GM19238 (cell line): Measurements from ENCODE around the gene PLCB1.
"Not testable (repeated sequence)": the region's sequence is repeated elsewhere in the genome, so short reads cannot be mapped to it uniquely, and the experiment has no call there.

Experiments used
- DNase-seq: peaks from one replicate; pipeline ENCODE4 v3.0.0; 2011; ENCODE audit warnings: low spot score; ENCODE audit not compliant: insufficient read length

The PLCB1 gene

GRCh38 chr20:8583566-8584043 lies 451.5 kb downstream of the PLCB1 start:
- DNase-seq, result no peak

DNA sequence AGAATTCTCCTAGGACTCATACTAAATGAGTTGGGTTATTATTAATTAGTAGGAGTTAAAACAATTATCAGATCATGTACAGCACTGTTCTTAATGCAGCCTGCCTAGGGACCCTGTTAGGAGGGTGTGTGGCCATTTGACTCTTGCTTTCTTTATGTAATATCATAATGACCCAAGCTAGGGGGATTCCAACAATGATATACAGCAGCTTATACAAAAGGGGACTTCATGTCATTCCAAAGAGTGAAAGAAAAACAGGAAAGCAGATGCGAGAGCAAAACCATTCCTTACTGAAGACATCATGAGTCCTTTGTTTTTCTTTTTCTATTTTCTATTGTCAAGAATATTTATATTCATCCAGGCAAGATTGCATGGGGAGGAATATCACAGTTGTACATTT lies 455.2 kb downstream of the PLCB1 start:
- no peak for DNase-seq

DNA sequence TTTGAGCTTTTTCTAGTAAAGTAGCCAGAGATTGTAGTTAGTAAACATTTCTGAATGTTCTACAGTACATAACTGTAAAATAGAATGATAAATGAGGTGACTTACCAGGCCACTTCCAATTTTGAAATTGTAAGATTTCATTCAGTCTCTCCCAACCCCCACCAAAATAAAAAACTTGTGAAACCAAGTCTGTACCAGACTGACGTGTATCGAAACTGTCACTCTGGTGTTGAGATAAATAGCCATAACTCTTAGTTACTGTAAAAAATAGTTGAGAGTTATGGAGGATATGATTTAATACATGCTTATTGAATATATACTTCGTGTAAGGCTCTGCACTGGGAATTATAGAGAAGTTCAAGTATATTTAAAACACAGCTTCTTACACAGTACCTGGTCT lies 455.7 kb downstream of the PLCB1 start:
- no peak for DNase-seq

GRCh38 chr20:8589956-8590355 lies 457.9 kb downstream of the PLCB1 start:
- DNase-seq, result no peak

DNA sequence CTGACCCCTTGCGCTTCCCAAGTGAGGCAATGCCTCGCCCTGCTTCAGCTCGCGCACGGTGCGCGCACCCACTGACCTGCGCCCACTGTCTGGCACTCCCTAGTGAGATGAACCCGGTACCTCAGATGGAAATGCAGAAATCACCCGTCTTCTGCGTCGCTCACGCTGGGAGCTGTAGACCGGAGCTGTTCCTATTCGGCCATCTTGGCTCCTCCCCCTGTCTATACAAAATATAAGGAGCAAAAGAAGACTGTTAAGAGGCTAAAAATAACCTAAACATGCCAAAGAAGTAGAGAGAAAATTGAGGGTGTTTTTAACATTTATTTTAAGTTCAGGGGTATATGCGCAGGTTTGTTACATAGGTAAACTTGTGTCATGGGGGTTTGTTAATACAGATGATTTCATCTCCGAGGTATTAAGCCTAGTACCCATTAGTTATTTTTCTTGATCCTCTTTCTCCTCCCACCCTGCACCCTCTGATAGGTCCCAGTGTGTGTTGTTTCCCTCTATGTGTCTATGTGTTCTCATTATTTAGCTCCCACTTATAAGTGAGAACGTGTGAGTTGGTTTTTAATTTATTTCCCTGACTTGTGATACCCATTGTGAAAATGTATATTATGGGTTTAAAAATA lies 469.0 kb downstream of the PLCB1 start:
- not testable (repeated sequence) for DNase-seq

DNA sequence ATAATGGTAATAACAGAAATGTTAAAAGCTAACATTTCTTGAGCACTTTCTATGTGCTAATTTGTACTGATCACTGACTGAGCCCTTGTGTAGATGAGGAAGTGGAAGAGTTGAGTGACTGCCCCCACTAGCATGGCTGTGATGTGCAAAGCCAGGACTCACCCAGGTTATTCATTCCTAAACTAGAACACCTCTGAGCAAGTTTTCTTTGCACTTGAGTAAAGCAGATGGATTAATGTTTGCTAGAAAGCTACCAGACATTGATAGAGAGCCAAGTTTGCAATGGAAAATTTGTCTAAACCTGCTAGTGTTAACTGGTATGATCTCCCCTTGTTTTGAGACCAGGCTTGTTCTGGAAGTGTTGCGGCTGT lies 469.5 kb downstream of the PLCB1 start:
- DNase-seq, result no peak

DNA sequence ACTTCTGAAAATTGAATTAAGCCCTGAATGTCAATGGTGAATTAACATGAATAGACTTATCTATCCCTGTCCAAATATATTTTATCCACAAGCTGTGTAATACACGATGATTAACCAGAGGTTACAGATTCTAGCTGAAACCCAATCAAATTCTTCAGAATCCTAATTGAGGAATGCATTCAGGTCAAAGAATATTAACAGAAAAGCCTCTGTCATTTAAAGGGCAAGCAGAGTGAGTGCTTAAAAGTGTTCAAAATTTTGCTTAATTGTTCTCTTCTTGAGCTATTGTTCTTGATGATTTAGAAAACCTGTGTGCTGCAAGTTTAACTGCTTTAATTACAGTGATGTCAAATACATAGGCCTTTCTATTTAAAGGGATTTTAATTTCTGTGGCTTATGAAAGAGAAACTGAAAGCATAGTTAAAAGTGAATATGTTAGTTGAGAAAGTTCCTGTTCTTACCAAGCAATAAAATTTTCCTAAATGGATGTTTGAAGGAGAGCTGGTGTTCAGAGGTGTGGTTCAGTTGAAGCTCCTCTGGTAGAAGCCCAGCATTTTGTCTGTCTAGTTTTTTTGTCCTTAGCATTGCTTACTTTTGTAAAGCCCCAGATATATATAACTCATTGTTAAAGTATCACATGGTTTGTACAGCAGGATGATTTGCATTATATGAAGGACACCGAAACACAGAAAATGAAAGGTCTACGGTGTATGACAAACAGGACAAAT lies 470.5 kb downstream of the PLCB1 start:
- no peak for DNase-seq

- no peak for DNase-seq
These were observed 476.4 kb downstream of the PLCB1 start for GRCh38 chr20:8608470-8608869.

DNA sequence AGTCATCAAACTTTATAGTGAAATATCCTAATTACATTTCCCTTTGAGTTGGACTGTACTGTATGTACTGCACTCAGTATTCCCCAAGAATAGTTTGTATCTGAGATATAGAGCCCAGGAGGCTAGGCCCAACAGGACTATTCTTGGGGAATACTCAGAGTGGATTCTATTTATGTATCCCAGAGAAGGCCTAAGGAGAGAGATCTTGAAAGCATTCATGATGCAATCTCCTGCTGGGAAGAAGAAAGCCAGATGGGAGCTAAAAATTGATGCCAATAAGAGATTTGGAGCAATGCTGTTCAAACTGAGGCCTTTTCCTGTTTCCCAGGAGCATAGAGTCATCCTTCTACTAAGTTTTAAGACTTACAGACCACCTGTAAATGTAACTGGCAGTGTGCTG lies 484.7 kb downstream of the PLCB1 start:
- no peak for DNase-seq

- DNase-seq, result no peak
These were observed 488.9 kb downstream of the PLCB1 start for GRCh38 chr20:8621001-8621400.

GRCh38 chr20:8624046-8624445 lies 492.0 kb downstream of the PLCB1 start:
- no peak for DNase-seq

GRCh38 chr20:8624616-8625015 lies 492.6 kb downstream of the PLCB1 start:
- no peak for DNase-seq

GRCh38 chr20:8627340-8628004 lies 495.4 kb downstream of the PLCB1 start:
- DNase-seq, result no peak

GRCh38 chr20:8631271-8631670 lies 499.2 kb downstream of the PLCB1 start:
- no peak for DNase-seq

- no peak for DNase-seq
These were observed 501.3 kb downstream of the PLCB1 start for GRCh38 chr20:8633366-8633765.

- DNase-seq, result no peak
These were observed 503.0 kb downstream of the PLCB1 start for GRCh38 chr20:8635048-8635572.

DNA sequence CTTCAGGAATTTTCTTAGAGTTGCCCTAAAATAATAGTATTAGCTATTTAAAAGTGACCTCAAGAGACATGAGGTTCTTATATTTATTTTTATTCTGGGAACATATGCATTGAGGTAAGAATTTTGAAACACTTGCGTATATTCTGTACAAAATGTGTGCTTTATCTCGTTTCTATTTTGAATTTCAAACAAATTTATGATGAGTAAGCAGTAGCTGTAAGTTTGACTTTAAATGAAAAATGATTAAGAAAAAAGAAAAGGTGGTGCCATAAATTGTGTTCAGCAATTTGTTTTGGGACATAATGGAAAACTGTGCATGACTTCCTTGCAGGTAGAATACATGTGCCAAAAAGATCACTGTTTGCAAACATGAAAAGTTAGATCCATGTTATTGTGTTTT lies 503.8 kb downstream of the PLCB1 start:
- DNase-seq, result no peak

DNA sequence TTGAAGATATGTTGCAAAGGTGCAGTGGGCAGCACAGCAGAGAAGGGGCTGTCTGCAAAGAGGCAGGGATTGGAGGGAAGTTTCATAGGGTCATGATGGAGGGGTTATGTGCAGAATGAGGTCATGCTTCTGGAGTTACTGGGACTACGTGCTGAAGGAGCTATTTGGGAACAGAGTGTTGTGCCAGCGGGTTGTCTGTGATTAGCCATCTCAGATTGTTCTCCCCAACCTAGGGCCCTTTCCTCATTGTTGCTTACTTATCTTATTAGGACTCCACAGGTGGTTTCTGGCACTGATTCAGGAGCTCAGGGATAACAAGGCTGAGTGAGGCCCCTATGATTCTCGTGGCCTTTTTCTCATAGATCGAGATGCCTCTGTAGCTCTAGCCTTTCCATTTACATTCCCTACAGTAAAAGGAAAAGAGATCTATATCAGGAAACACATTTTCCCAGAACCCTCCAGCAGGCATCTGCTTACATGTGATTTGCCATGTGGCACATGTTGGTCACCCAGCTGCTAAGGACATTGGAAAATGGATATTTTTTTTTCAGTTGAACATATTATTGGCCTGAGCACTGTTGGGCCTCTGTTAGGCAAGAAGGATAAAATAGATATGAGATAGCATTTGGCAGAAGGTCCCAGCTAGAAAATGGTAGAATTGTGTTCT lies 507.2 kb downstream of the PLCB1 start:
- no peak for DNase-seq

DNA sequence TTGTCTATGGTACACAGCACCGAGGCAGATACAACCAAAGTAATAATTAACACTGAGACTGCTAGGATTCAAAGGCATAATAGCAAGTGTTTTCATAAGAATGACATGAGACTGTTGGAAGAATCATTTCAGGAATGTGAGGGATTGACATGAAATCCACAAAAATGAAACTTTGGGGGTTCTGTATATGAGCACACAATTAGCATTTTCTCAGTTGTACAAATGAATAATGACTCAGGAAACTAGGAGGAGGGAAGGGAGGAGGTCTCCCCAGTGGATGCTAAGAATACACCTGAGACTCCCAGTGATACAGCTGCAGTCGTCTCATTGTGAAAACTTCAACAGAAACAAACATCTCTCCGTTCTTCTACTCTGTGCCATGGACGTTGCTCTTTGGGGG lies 508.4 kb downstream of the PLCB1 start:
- DNase-seq, result no peak

DNA sequence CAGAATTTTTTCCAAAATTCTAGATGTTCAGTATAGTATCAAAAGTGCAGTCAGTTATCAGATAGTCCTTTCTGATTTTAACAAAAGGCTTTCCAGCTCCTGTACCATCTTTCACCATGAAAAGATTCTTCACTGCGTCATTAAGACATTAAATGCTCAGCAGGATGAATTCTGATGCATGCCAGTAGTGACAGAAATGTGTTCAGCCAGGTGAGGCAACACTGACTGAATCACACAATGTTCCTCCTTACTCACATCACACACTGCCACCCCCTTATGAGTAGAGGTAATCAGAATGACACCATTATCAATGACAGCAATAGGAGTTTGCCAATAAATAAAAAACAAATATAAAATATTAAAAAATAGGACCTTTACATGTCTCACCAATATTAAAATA lies 510.2 kb downstream of the PLCB1 start:
- DNase-seq, result no peak

DNA sequence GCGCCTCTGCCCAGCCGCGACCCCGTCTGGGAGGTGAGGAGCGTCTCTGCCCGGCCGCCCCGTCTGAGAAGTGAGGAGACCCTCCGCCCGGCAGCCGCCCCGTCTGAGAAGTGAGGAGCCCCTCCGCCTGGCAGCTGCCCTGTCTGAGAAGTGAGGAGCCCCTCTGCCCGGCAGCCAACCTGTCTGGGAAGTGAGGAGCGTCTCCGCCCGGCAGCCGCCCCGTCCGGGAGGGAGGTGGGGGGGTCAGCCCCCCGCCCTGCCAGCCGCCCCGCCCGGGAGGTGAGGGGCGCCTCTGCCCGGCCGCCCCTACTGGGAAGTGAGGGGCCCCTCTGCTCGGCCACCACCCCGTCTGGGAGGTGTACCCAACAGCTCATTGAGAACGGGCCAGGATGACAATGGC lies 512.4 kb downstream of the PLCB1 start:
- not testable (repeated sequence) for DNase-seq

- no peak for DNase-seq
These were observed 513.3 kb downstream of the PLCB1 start for GRCh38 chr20:8645326-8645725.
